ENCODE results near the gene SPINK13.

DNA sequence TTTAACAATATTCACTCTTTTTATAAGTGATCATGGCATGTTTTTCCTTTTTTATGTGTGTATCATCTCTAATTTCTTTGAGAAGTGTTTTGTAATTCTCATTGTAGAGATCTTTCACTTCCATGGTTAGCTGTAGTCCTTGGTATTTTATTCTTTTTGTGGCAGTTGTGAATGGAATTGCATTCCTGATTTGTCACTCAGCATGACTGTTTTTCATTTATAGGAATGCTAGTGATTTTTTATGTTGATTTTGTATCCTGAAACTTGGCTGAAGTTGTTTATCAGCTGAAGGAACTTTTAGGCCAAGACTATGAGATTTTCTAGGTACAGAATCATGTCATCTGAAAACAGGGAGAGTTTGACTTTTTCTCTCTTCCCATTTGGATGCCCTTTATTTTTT is 13.1 kb upstream of the SPINK13 start:
- TF ChIP-seq CTCF (IDR thresholded peaks at IDR 0.05) (no peak), POLR2A (IDR thresholded peaks at IDR 0.05) (no peak)

All from testis (tissue), 2 donors.